ENCODE results near the gene ZNF575.

Gene ZNF575

GRCh38 chr19:43519436-43520088 is 13.4 kb upstream of the ZNF575 start (continued):
- no peak for TF ChIP-seq PRDM1 (tag by site-specific recombination; IDR thresholded peaks at IDR 0.05)
- TF ChIP-seq ZSCAN5A (tag by site-specific recombination; IDR thresholded peaks at IDR 0.05): no peak
- TF ChIP-seq ZNF664 (tag by site-specific recombination; IDR thresholded peaks at IDR 0.05): no peak
- TF ChIP-seq ZNF639 (tag by site-specific recombination; IDR thresholded peaks at IDR 0.05): no peak
- TF ChIP-seq ZNF792 (tag by site-specific recombination; IDR thresholded peaks at IDR 0.05): no peak
- TF ChIP-seq SCRT2 (tag by site-specific recombination; IDR thresholded peaks at IDR 0.05): peak; percentile 97
- TF ChIP-seq ZNF23 (tag by site-specific recombination; IDR thresholded peaks at IDR 0.05; ENCODE audit: borderline replicate concordance): no peak
- no peak for TF ChIP-seq ZNF324 (tag by site-specific recombination; IDR thresholded peaks at IDR 0.05)
- TF ChIP-seq ZNF138 (tag by site-specific recombination; IDR thresholded peaks at IDR 0.05; ENCODE audit: borderline replicate concordance): no peak
- TF ChIP-seq MZF1 (tag by site-specific recombination; IDR thresholded peaks at IDR 0.05; ENCODE audit: borderline replicate concordance): no peak
- TF ChIP-seq ZFP37 (tag by site-specific recombination; IDR thresholded peaks at IDR 0.05): no peak
- no peak for TF ChIP-seq ZNF155 (tag by site-specific recombination; IDR thresholded peaks at IDR 0.05)
- no peak for TF ChIP-seq ZNF239 (tag by site-specific recombination; IDR thresholded peaks at IDR 0.05)
- no peak for TF ChIP-seq ZBTB11 (tag by site-specific recombination; conservative IDR thresholded peaks at IDR 0.05; ENCODE audit: low read depth)
- no peak for TF ChIP-seq ZNF488 (tag by site-specific recombination; IDR thresholded peaks at IDR 0.05)
- no peak for TF ChIP-seq ZNF48 (tag by site-specific recombination; IDR thresholded peaks at IDR 0.05)
- TF ChIP-seq ZNF18 (tag by site-specific recombination; IDR thresholded peaks at IDR 0.05): no peak
- TF ChIP-seq ZNF510 (tag by site-specific recombination; IDR thresholded peaks at IDR 0.05; ENCODE audit: insufficient replicate concordance): no peak
- TF ChIP-seq ZNF473 (tag by site-specific recombination; IDR thresholded peaks at IDR 0.05): no peak
- TF ChIP-seq ZNF404 (tag by site-specific recombination; IDR thresholded peaks at IDR 0.05): no peak
- TF ChIP-seq ZNF449 (tag by site-specific recombination; IDR thresholded peaks at IDR 0.05): no peak
- TF ChIP-seq ZNF133 (tag by site-specific recombination; IDR thresholded peaks at IDR 0.05): no peak
- TF ChIP-seq ZFP41 (tag by site-specific recombination; IDR thresholded peaks at IDR 0.05; ENCODE audit: borderline replicate concordance): no peak
- TF ChIP-seq KLF16 (tag by site-specific recombination; IDR thresholded peaks at IDR 0.05): no peak
- TF ChIP-seq ZNF423 (tag by site-specific recombination; IDR thresholded peaks at IDR 0.05): no peak
- TF ChIP-seq ZNF555 (tag by site-specific recombination; conservative IDR thresholded peaks at IDR 0.05): no peak
- no peak for TF ChIP-seq ZBTB6 (tag by site-specific recombination; IDR thresholded peaks at IDR 0.05)
- TF ChIP-seq ZNF354C (tag by site-specific recombination; IDR thresholded peaks at IDR 0.05; ENCODE audit: borderline replicate concordance, low read depth): no peak
- no peak for TF ChIP-seq YY2 (tag by site-specific recombination; IDR thresholded peaks at IDR 0.05)
- TF ChIP-seq ZNF211 (tag by site-specific recombination; IDR thresholded peaks at IDR 0.05; ENCODE audit: low read depth): no peak

Measured in HEK293 (cell line).